ENCODE results near the gene AKAP1. TPM values are rescaled to one million over a fixed set of nuclear protein-coding genes. Genes with fewer than 3 reads are reported as not detected.
A peak's percentile ranks its signal among the peaks of the same experiment; 100 is the strongest.

The AKAP1 gene
- total RNA-seq, 4 donors from 2014 or later, result 45.8 to 68.2 (median 54.9) TPM

DNA sequence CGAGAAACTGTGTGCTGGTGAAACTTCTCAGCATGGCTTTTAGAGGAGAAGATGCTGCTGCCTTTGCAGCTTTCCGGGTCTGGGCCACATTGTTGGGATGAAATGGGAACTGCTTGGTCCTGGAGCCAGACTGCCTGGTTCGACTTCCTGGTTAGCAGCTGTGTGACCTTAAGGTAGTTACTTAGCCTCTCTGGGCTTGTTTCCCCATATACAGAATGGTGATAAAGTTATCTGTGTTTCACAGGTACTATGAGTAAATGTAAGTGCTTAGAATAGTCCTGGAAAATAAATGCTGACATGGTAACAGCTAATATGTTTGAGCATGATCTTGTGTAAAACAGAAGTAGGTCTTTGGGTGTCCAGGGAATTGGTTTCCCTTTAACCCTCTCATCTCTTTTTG, 26.3 kb downstream of the AKAP1 start:
- intact Hi-C loops (cut with DNase I; ENCODE audit: low total_unique reads), result no loop called here
- TF ChIP-seq CTCF (IDR thresholded peaks at IDR 0.05) (no peak), POLR2A (IDR thresholded peaks at IDR 0.05) (no peak)
- no peak overlapping the region for H3K4me3 ChIP-seq (ENCODE audit: low read depth, poor library complexity, severe bottlenecking)
- DNase-seq (ENCODE audit: low spot score in 2 of 2), result no peak
- 76 to 81% methylated on average over 3 of the region's 3 CpGs for WGBS, 2 donors

DNA sequence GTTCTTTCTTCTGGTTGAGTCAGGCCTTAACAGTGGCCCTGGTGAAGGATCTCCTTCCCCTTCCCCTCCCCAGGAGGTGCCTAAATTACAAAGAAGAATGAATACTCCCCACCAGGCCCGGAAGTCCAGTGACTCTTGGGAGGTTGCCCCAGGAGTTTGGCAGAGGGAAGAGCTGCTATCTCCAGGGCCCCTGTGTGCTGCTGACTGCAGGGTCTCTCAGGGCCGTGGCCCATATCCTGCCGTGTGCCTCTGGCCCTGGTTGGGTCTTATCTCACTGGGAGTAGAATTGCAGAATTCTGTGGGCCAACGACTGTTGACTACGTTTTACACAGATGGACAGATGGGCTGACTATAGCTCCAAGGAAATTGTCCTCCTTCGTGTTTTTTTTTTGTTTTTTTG, 28.0 kb downstream of the AKAP1 start:
- no peak overlapping the region for H3K4me3 ChIP-seq (ENCODE audit: low read depth, poor library complexity, severe bottlenecking)
- DNase-seq (ENCODE audit: low spot score in 2 of 2), result no peak
- intact Hi-C loops (cut with DNase I; ENCODE audit: low total_unique reads), result no loop called here
- WGBS, 2 donors, result 92 to 97% methylated on average over 6 of the region's 6 CpGs
- TF ChIP-seq CTCF (IDR thresholded peaks at IDR 0.05), result no peak
- TF ChIP-seq POLR2A (IDR thresholded peaks at IDR 0.05), result no peak

DNA sequence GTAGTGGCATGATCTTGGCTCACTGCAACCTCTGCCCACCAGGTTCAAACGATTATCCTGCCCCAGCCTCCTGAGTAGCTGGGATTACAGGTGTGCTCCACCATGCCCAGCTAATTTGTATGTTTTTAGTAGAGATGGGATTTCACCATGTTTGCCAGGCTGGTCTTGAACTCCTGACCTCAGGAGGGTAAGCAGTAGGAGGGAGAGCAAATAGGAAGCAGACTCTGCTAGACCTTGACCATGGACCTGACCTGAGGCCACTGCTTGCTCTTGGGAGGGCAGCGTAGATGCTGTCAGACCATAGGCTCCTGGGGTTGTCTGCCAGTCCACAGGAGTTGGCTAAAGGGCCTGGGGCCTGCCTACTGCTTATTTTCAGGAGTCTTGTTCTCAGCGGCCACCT, 28.6 kb downstream of the AKAP1 start:
- 92 to 100% methylated on average over 3 of the region's 3 CpGs for WGBS, 2 donors
- no peak overlapping the region for H3K4me3 ChIP-seq (ENCODE audit: low read depth, poor library complexity, severe bottlenecking)
- intact Hi-C loops (cut with DNase I; ENCODE audit: low total_unique reads), result no loop called here
- TF ChIP-seq CTCF (IDR thresholded peaks at IDR 0.05) (peak in 1 of 3 donors; percentile 28), POLR2A (IDR thresholded peaks at IDR 0.05) (no peak)
- DNase-seq (ENCODE audit: low spot score in 2 of 2), result no peak

DNA sequence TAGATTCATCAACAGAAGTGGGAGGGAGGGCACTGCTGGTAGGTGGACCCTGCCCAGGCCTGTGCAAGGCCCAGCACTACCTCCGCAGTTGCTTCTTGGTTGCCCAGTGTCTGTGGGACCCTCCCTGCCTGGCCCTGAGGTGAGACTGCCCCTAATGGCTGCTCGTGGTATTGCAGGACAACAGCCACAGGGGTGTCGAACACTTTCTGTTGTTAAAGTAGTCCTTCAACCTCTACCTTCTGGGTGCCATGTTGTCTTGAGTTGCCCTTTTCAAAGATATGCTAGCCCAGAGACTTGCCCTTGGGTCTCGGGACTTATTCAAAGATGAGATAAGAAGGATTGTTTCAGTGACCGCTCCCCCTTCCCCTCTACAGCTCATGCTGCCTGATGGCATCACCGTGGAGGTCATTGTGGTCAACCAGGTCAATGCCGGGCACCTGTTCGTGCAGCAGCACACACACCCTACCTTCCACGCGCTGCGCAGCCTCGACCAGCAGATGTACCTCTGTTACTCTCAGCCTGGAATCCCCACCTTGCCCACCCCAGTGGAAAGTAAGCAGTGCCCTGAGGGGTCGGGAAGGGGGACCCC, 29.1 kb downstream of the AKAP1 start:
- intact Hi-C loops (cut with DNase I; ENCODE audit: low total_unique reads), result no loop called here
- DNase-seq (ENCODE audit: low spot score in 2 of 2), result peak in 1 of 2 donors; percentile 89
- TF ChIP-seq CTCF (IDR thresholded peaks at IDR 0.05) (no peak), POLR2A (IDR thresholded peaks at IDR 0.05) (no peak)
- WGBS, 2 donors, result 82 to 86% methylated on average over 13 of the region's 13 CpGs
- no peak overlapping the region for H3K4me3 ChIP-seq (ENCODE audit: low read depth, poor library complexity, severe bottlenecking)

- no peak for DNase-seq (ENCODE audit: low spot score in 2 of 2)
- H3K4me3 ChIP-seq (ENCODE audit: low read depth, poor library complexity, severe bottlenecking), result no peak overlapping the region
- TF ChIP-seq CTCF (IDR thresholded peaks at IDR 0.05) (no peak), POLR2A (IDR thresholded peaks at IDR 0.05) (no peak)
- intact Hi-C loops (cut with DNase I; ENCODE audit: low total_unique reads), result no loop called here
- 85 to 93% methylated on average over 4 of the region's 4 CpGs for WGBS, 2 donors
Observed at GRCh38 chr17:57115377-57115776, 30.3 kb downstream of the AKAP1 start.

DNA sequence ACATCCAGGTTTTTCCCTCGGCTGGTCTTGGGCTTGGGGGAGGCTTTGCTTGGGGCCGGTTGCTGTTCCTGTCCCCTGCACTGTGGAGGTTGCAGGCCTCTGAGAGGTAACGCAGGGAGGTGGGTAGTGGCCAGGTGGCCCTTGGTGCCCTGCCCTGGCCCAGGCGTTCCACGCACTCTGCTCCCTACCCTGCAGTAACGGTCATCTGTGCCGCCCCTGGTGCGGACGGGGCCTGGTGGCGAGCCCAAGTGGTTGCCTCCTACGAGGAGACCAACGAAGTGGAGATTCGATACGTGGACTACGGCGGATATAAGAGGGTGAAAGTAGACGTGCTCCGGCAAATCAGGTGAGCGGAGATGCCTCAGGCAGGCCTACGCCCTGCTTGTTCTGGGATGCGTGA, 30.9 kb downstream of the AKAP1 start:
- no peak for DNase-seq (ENCODE audit: low spot score in 2 of 2)
- TF ChIP-seq CTCF (IDR thresholded peaks at IDR 0.05) (no peak), POLR2A (IDR thresholded peaks at IDR 0.05) (no peak)
- no peak overlapping the region for H3K4me3 ChIP-seq (ENCODE audit: low read depth, poor library complexity, severe bottlenecking)
- WGBS, 2 donors, result 92 to 93% methylated on average over 21 of the region's 21 CpGs
- intact Hi-C loops (cut with DNase I; ENCODE audit: low total_unique reads), result no loop called here
